Keratinocyte (primary cell): Measurements from ENCODE around the gene PKD2.

Experiments used
- CTCF ChIP-seq, 3 experiments: IDR thresholded peaks in 1 of 3; conservative IDR thresholded peaks in 1 of 3; optimal IDR thresholded peaks in 1 of 3; 2 replicates in 2 of 3; 3 replicates in 1 of 3; pipeline versions ENCODE3 to v1.5.1; 2011; ENCODE audit warnings: low read length in 3 of 3, mild to moderate bottlenecking in 3 of 3, moderate library complexity in 2 of 3, control low read depth in 1 of 3, inconsistent platforms in 1 of 3; ENCODE audit not compliant: insufficient read depth in 2 of 3; ENCODE audit errors: extremely low read depth in 1 of 3
- EZH2 ChIP-seq: IDR thresholded peaks from one replicate; pipeline ENCODE4 v1.6.1; 2012; ENCODE audit warnings: inconsistent platforms, mild to moderate bottlenecking, low read length, moderate library complexity

DNA sequence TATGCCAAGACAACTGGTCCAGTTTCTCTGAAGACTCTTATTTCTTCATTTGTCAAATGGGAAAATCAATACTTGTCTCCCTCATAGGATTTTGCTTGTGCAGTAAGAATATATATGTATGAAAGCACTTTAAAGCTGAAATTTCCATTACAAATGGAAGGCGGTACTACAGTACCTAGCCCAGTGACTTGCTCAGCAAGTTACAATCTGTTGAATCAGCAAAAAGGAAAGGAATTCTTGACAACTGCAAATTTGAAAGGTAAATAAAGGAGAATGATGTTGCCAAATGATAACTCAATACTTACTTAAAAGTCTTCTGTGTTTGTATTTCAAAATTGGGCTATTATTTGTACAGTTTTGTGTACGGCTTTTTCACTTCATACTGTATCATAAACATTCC, 71.1 kb downstream of the PKD2 start:
- TF ChIP-seq CTCF (optimal IDR thresholded peaks at IDR 0.05 in 1 of 3, IDR thresholded peaks at IDR 0.05 in 1 of 3, conservative IDR thresholded peaks at IDR 0.05 in 1 of 3; ENCODE audit: extremely low read depth in 1 of 3, insufficient read depth in 2 of 3, low read length in 3 of 3) = no peak
- no peak for TF ChIP-seq EZH2
